Skin epidermis (tissue), 12 donors: ENCODE measurements around the gene IGSF3.
"Not testable (repeated sequence)": the region's sequence is repeated elsewhere in the genome, so short reads cannot be mapped to it uniquely, and the experiment has no call there.

ENCODE experiments used
- H3K27ac ChIP-seq, 21 experiments: fragments of 200-600 bp; sonication (generic) in 11 of 21; one replicate each; pipeline ENCODE4 v1.5.0; 2020; ENCODE audit warnings: mild to moderate bottlenecking in 3 of 21, inconsistent platforms in 2 of 21, moderate library complexity in 2 of 21
- H3K4me3 ChIP-seq, 7 experiments: fragments of 200-600 bp; sonication (generic) in 2 of 7; one replicate each; pipeline ENCODE4 v1.5.0; 2020; ENCODE audit warnings: inconsistent platforms in 2 of 7, mild to moderate bottlenecking in 2 of 7, moderate library complexity in 1 of 7

Gene IGSF3

DNA sequence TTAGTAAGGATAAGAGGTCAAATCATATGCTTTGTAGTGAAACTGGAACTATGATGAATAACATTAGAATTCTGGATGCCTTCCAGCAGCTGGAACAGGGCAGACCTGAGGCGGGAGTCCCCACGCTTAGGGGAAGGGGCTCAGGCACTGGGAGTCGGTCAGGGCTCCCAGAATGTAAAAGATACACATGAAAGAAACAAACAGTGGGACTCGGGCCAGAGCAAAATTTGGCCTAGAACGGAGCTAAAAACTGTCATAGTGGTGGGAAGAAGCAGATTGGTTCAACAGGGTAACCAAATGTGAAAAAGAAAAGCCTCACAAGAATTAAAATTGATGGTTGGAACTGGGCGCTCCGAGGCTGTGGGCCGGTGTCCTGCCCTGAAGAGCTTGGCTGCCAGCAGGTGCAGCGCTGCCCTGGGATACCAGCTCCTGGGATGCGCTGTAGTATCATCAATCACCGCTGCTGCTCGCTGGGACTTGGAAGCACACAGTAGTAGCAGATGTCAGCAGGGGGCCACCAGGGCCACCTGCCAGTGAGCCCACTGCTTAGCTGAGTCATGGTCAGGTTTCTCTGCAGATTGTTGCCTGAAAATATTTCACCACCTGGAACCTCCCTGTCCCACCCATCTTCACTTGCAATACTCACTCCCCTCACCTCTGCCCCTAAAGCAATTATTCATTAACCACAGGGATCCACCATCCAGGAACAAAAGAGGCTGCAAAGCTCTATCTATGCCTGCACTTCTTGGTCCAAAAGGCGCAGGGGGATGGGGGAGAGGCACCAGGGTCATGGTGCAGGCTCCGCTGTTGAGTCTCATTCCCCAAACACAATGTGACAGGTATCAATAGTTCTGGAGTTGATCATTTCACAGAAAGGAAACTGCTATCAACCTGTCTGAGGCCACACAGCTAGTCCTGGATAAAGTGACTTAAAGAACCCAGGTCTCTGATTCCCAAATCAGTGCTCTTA, 24.9 kb downstream of the IGSF3 start:
- not testable (repeated sequence) for H3K4me3 ChIP-seq, H3K27ac ChIP-seq

GRCh38 chr1:116637583-116637982, 29.9 kb downstream of the IGSF3 start:
- not testable (repeated sequence) for H3K4me3 ChIP-seq, H3K27ac ChIP-seq

- not testable (repeated sequence) for H3K27ac ChIP-seq, H3K4me3 ChIP-seq
Measured at GRCh38 chr1:116636584-116636983, 30.9 kb downstream of the IGSF3 start.

DNA sequence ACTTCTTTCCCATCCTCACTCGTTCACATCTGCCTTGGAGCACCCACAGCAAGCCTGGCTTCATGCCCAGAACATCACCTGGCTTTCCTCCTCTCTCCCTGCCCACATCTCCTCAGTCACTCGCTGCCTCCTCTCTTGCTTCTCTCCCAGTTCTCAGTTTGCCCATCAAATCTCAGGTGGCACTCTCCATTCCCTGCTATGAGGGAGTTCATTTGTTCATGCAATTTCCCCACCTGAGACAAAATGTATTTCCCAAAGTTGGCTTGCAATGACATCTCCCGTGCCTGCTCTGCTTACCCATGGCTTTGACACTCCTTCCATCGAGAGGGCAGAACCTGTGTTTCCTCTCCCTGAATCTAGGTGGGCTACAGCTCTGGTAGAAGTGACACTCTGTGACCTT, 33.1 kb downstream of the IGSF3 start:
- H3K27ac ChIP-seq, H3K4me3 ChIP-seq: not testable (repeated sequence)

- peak overlapping the region in 2 of 21 experiments; percentile 13 to 21 for H3K27ac ChIP-seq
- H3K4me3 ChIP-seq, result not testable (repeated sequence)
Measured at GRCh38 chr1:116631996-116632925, 35.3 kb downstream of the IGSF3 start.

DNA sequence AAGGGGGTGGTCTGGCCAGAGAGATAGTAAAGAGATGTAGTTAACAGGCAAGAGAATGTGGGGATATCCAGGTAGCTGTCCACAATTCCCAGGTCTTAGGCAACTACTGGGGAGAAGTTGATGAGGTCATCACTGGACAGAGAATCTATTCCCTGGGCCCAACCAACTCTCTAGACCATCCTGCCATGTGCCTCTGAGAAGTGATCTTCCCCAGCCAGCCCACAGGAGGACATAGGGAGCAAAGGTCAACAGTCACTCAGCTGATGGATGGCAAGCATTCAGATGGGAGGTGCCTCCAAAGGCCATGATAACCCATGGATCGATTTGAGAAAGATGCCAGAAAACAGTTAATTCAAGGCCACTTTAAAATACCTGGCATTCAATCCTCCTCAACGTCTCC, 36.0 kb downstream of the IGSF3 start:
- H3K27ac ChIP-seq, H3K4me3 ChIP-seq: not testable (repeated sequence)

DNA sequence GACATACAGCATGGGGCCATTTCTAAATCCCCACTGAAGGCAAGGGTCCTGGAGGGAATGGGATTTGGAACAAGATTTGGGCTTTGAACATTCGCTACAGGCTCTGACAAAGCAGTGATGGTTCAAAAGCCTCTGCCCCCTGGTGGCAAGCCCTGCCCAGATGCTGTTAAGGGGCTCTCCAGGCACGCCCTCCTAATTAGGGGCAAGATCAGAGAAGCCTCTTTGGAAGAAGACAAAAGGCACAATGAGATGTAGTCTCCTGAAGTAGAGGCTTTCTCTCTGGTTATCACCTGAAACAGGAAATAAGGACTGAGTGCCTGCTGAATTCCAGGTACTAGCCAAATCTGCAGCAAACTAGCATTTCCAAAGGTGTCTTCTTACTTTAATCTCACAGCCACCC, 37.5 kb downstream of the IGSF3 start:
- H3K4me3 ChIP-seq, H3K27ac ChIP-seq: not testable (repeated sequence)

DNA sequence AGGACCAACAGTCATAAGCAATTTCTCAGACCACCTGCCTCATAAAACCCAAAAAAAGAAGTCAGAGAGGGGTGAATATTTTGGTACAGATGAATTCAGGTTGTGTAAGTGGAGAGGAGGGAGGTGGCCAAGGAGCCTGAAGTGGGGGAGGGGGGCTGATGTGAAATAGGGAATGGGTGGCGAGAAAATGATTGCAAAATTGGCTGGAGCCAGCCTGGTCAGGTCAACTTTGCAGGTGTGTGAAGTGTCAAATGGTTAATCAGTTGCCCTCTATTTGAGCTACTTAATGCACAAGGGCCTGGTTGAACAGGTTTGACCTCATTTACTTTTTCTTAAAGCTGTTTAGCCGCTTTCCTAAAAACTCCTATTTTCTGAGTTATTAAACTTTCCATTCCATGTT, 38.1 kb downstream of the IGSF3 start:
- not testable (repeated sequence) for H3K27ac ChIP-seq, H3K4me3 ChIP-seq

GRCh38 chr1:116628448-116628847, 39.1 kb downstream of the IGSF3 start:
- no peak overlapping the region for H3K27ac ChIP-seq
- no peak overlapping the region for H3K4me3 ChIP-seq

- H3K27ac ChIP-seq, H3K4me3 ChIP-seq: not testable (repeated sequence)
Measured at GRCh38 chr1:116627357-116627756, 40.2 kb downstream of the IGSF3 start.

GRCh38 chr1:116626915-116627314, 40.6 kb downstream of the IGSF3 start:
- not testable (repeated sequence) for H3K27ac ChIP-seq

DNA sequence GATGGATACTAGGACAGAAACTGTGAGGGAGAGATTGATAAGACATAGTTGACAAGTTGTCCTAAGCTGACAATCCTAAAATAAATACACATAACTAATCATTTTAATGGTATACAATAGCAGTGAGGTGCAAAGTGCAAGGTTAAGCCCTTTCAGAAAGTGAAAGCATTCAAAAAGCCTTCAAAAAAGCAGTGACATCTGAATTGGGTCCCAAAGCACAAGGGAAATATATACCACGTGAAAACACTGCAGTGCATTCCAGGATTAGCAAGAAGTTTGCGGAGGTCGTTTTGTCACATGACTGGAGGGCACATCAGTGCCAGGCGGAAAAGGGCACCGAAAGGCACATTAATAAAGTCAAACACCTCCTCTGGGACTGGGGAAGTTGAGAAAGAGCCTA, 42.4 kb downstream of the IGSF3 start:
- H3K4me3 ChIP-seq, H3K27ac ChIP-seq: not testable (repeated sequence)

More at GRCh38 chr1:116626915-116627314, 40.6 kb downstream of the IGSF3 start:
- H3K4me3 ChIP-seq, result not testable (repeated sequence)

- H3K27ac ChIP-seq, result no peak overlapping the region
- H3K4me3 ChIP-seq, result no peak overlapping the region
Measured at GRCh38 chr1:116624040-116624439, 43.5 kb downstream of the IGSF3 start.

- H3K27ac ChIP-seq, result peak overlapping the region in 3 of 21 experiments; percentile 3 to 15 (median 14)
- H3K4me3 ChIP-seq, result not testable (repeated sequence)
Measured at GRCh38 chr1:116622496-116622895, 45.0 kb downstream of the IGSF3 start.

GRCh38 chr1:116621756-116622155, 45.8 kb downstream of the IGSF3 start:
- H3K27ac ChIP-seq, H3K4me3 ChIP-seq: not testable (repeated sequence)

GRCh38 chr1:116620392-116620791, 47.1 kb downstream of the IGSF3 start:
- H3K27ac ChIP-seq, H3K4me3 ChIP-seq: not testable (repeated sequence)

GRCh38 chr1:116619106-116619505, 48.4 kb downstream of the IGSF3 start:
- not testable (repeated sequence) for H3K27ac ChIP-seq, H3K4me3 ChIP-seq

DNA sequence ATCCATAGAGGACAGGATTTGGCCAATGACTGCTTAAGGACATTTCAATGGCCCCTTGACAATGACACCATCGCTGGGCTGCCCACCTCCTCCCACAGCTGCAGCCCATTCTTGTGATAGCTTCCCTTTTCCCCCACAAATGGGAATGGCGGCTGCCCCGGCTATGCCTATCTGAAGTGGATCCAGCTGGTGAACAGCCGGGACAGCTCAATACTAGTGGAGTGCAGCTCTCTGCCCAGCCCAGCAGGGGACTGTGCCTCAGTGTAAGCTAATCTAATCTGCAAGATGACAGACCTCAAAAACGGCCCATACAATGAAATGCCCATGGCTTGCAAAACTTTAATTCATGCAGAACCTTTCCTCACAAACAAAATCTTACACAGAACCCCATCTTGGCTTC, 49.7 kb downstream of the IGSF3 start:
- H3K27ac ChIP-seq, H3K4me3 ChIP-seq: not testable (repeated sequence)

DNA sequence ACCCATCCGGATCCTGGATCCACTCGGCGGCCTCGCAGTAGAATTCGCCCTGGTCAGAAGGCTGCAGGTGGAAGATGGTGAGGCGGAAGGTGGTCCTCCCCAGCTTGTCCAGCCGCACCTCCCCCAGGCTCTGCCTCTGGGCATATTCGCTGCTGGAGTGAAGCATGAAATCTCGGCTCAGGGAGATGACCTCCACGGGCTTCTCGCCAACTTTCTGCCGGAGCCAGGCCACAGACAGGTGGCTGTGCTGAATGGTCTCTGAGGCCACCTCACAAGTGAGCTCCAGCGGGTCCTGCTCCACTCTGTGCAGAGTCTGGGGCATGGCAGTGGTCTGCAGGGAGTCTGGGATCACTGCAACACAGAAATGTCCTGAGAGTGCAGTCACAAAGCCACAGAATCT, 53.7 kb downstream of the IGSF3 start:
- H3K4me3 ChIP-seq, H3K27ac ChIP-seq: not testable (repeated sequence)

DNA sequence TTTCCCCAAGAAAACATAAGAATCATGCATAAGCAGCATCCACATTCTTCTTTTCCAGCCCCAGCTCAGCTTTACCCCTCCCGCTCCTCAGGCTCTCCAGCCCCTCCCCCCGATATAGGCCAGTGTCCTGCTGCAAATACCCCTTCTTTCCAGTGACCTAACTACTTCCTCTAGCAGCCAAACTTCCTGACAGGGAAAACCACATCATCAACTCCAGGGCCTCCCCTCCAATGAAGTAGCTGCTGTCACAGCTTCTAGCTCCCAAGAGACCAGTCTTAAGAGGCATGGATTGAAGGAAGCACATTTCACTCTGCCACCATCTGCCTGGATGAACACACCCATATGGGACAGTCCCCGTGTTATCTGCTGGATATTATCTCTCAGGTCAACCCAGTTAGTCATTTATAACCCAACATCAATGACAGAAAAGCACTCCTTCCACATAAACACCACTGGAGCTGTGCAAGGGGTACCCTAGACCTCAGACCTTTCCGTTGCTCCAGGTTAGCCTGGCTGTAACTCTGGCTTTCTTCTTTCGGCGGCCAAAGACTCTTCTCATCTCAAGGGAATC, 57.6 kb downstream of the IGSF3 start:
- H3K27ac ChIP-seq, H3K4me3 ChIP-seq: not testable (repeated sequence)
